OCI-LY3 (cell line): ENCODE data around the gene ESR1.

Source experiments
- H2AFZ ChIP-seq: fragments of 200-600, 300-600 bp; shearing (Covaris generic); 2 replicates; pipeline ENCODE4 v1.6.0; 2014; ENCODE audit warnings: antibody characterized with exemption, low read depth, low read length
- H3K27ac ChIP-seq: fragments of 200-600, 300-600 bp; sonication (generic); 2 replicates; pipeline ENCODE4 v1.5.1; 2014; ENCODE audit warnings: mild to moderate bottlenecking, low read length, moderate library complexity, mixed read lengths
- H3K27me3 ChIP-seq: fragments of 200-600, 300-600 bp; sonication (generic); 2 replicates; pipeline ENCODE4 v1.6.1; 2014; ENCODE audit warnings: low read depth, low read length, mixed read lengths
- H3K36me3 ChIP-seq: fragments of 200-600, 300-600 bp; sonication (generic); replicated peaks from 2 replicates; pipeline ENCODE3; 2014; ENCODE audit warnings: low read depth, low read length, mixed read lengths
- H3K4me1 ChIP-seq: fragments of 300-600, 200-600 bp; sonication (generic); 2 replicates; pipeline ENCODE4 v1.6.1; 2014; ENCODE audit warnings: low read length, mixed read lengths
- H3K4me2 ChIP-seq: fragments of 200-600, 300-600 bp; sonication (generic); 2 replicates; pipeline ENCODE4 v1.6.1; 2014; ENCODE audit warnings: low read length, mixed read lengths
- H3K4me3 ChIP-seq: fragments of 300-600, 200-600 bp; sonication (generic); 2 replicates; pipeline ENCODE4 v1.5.1; 2014; ENCODE audit warnings: antibody characterized with exemption, mild to moderate bottlenecking, low read length, moderate library complexity
- H3K79me2 ChIP-seq: fragments of 300-600, 200-600 bp; shearing (Covaris generic); 2 replicates; pipeline ENCODE4 v1.6.1; 2014; ENCODE audit warnings: mild to moderate bottlenecking, low read length, mixed read lengths
- H3K9ac ChIP-seq: fragments of 300-600, 200-600 bp; shearing (Covaris generic); 2 replicates; pipeline ENCODE4 v1.6.0; 2014; ENCODE audit warnings: mild to moderate bottlenecking, low read length, moderate library complexity
- H3K9me3 ChIP-seq: fragments of 200-600, 300-600 bp; shearing (Covaris generic); 2 replicates; pipeline ENCODE4 v1.6.1; 2014; ENCODE audit warnings: low read length, mixed read lengths; ENCODE audit not compliant: insufficient read depth
- H4K20me1 ChIP-seq: fragments of 200-600, 300-600 bp; sonication (generic); 2 replicates; pipeline ENCODE4 v1.6.1; 2016; ENCODE audit warnings: low read length, mixed read lengths; ENCODE audit not compliant: insufficient read depth
- EZH2phosphoT487 ChIP-seq: fragments of 200-600 bp; shearing (Covaris generic); IDR thresholded peaks from 2 replicates; pipeline ENCODE4 v1.6.1; 2018; ENCODE audit warnings: antibody characterized with exemption, mixed run types, low read depth
- TF ChIP-seq, protein P1 (sequence below): fragments of 200-600, 300-600 bp; sonication (generic); IDR thresholded peaks from 2 replicates; pipeline ENCODE4 v1.5.1; 2014; ENCODE audit warnings: antibody characterized with exemption, low read length, low read depth

ESR1 gene

DNA sequence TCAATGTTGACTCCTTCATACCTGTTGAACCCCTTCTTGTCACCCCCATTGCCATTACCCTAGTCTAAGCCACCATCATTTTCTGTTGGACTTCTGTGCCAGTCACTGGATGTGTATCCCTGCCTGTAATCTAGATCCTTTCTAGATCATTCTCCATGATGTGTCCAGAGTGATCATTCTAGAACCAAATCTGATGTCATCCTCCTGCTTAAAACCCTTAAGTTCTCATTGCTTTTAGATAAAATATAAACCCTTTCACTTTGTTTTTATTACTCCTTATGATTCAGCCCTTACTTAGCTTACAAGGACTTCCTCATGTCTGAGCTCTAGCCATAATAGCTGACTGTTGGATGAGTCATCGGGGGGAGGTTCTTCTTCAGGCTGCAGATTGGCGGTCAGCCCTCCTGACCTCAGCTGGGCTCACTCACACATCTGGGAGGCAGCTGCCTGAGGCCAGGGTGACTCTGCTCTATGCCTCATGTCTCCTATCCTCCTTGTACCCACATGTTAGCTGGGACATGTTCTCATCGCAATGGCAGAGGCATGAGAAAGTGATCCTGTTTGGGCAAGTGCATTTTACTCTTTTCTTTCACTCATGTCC lies 287.6 kb downstream of the ESR1 start:
- Histone ChIP-seq H3K27ac (no peak overlapping the region), H3K4me1 (peaks cover 12% of the 10 kb centered on the region), H3K79me2 (no peaks in the 10 kb centered on the region), H2AFZ (no peak overlapping the region), H3K27me3 (no peaks in the 10 kb centered on the region), H3K36me3 (no peaks in the 10 kb centered on the region), H3K4me3 (no peak overlapping the region), H4K20me1 (no peaks in the 10 kb centered on the region), H3K9me3 (no peaks in the 10 kb centered on the region), H3K9ac (no peak overlapping the region), H3K4me2 (no peak overlapping the region)
- TF ChIP-seq, protein P1, sequence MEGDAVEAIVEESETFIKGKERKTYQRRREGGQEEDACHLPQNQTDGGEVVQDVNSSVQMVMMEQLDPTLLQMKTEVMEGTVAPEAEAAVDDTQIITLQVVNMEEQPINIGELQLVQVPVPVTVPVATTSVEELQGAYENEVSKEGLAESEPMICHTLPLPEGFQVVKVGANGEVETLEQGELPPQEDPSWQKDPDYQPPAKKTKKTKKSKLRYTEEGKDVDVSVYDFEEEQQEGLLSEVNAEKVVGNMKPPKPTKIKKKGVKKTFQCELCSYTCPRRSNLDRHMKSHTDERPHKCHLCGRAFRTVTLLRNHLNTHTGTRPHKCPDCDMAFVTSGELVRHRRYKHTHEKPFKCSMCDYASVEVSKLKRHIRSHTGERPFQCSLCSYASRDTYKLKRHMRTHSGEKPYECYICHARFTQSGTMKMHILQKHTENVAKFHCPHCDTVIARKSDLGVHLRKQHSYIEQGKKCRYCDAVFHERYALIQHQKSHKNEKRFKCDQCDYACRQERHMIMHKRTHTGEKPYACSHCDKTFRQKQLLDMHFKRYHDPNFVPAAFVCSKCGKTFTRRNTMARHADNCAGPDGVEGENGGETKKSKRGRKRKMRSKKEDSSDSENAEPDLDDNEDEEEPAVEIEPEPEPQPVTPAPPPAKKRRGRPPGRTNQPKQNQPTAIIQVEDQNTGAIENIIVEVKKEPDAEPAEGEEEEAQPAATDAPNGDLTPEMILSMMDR: no peak
- no peak for TF ChIP-seq EZH2phosphoT487

DNA sequence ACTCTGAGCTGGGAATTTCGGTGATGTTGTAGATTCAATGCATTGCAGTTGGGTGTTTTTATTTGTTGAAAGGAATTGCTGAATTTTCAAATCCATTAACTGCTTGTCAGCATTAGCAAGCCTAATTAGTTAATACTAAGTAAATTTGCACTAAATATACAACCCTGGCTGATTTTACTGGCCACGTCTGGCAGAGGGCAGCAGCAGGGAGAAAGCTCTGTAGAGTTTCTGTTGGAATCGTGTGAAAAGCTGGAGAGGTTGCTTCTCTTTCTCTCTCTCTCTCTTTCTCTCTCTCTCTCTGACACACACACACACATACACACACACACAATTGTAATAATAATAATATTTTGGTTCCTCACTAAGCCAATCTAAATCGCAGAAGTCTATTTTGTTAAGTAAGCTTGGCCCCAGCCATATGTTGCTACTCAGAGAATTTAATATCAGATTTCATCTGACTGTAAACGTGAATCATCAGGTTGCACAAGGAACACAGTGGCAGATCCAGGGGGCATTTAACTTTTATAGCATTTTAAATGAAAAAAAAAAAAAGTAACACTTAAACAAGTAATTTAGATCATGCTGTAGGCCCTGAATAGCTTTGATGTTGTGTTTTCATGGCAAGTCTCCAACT lies 289.5 kb downstream of the ESR1 start:
- H3K4me1 ChIP-seq: peaks cover 12% of the 10 kb centered on the region
- H3K79me2 ChIP-seq: no peaks in the 10 kb centered on the region
- H3K27me3 ChIP-seq: no peaks in the 10 kb centered on the region
- no peak overlapping the region for H2AFZ ChIP-seq
- no peaks in the 10 kb centered on the region for H4K20me1 ChIP-seq
- H3K4me2 ChIP-seq: no peak overlapping the region
- H3K9ac ChIP-seq: no peak overlapping the region
- H3K27ac ChIP-seq: no peak overlapping the region
- no peak overlapping the region for H3K4me3 ChIP-seq
- TF ChIP-seq, protein P1: no peak
- no peak for TF ChIP-seq EZH2phosphoT487
- no peaks in the 10 kb centered on the region for H3K9me3 ChIP-seq
- no peaks in the 10 kb centered on the region for H3K36me3 ChIP-seq

DNA sequence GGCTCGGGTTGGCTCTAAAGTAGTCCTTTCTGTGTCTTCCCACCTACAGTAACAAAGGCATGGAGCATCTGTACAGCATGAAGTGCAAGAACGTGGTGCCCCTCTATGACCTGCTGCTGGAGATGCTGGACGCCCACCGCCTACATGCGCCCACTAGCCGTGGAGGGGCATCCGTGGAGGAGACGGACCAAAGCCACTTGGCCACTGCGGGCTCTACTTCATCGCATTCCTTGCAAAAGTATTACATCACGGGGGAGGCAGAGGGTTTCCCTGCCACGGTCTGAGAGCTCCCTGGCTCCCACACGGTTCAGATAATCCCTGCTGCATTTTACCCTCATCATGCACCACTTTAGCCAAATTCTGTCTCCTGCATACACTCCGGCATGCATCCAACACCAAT lies 291.2 kb downstream of the ESR1 start:
- no peak overlapping the region for H3K9ac ChIP-seq
- peaks cover 12% of the 10 kb centered on the region for H3K4me1 ChIP-seq
- no peaks in the 10 kb centered on the region for H3K79me2 ChIP-seq
- no peak overlapping the region for H2AFZ ChIP-seq
- no peaks in the 10 kb centered on the region for H3K9me3 ChIP-seq
- H3K27ac ChIP-seq: no peak overlapping the region
- no peak for TF ChIP-seq EZH2phosphoT487
- TF ChIP-seq, protein P1: no peak
- H3K4me2 ChIP-seq: no peak overlapping the region
- no peak overlapping the region for H3K4me3 ChIP-seq
- no peaks in the 10 kb centered on the region for H4K20me1 ChIP-seq
- H3K36me3 ChIP-seq: no peaks in the 10 kb centered on the region
- H3K27me3 ChIP-seq: no peaks in the 10 kb centered on the region

DNA sequence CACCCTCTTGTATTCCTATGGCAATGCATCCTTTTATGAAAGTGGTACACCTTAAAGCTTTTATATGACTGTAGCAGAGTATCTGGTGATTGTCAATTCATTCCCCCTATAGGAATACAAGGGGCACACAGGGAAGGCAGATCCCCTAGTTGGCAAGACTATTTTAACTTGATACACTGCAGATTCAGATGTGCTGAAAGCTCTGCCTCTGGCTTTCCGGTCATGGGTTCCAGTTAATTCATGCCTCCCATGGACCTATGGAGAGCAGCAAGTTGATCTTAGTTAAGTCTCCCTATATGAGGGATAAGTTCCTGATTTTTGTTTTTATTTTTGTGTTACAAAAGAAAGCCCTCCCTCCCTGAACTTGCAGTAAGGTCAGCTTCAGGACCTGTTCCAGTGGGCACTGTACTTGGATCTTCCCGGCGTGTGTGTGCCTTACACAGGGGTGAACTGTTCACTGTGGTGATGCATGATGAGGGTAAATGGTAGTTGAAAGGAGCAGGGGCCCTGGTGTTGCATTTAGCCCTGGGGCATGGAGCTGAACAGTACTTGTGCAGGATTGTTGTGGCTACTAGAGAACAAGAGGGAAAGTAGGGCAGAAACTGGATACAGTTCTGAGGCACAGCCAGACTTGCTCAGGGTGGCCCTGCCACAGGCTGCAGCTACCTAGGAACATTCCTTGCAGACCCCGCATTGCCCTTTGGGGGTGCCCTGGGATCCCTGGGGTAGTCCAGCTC lies 292.1 kb downstream of the ESR1 start:
- Histone ChIP-seq H3K27ac (no peak overlapping the region), H3K27me3 (no peaks in the 10 kb centered on the region), H3K4me2 (no peak overlapping the region), H3K9ac (no peak overlapping the region), H3K79me2 (no peaks in the 10 kb centered on the region), H3K36me3 (no peaks in the 10 kb centered on the region), H3K9me3 (no peaks in the 10 kb centered on the region), H4K20me1 (no peaks in the 10 kb centered on the region), H3K4me3 (no peak overlapping the region), H2AFZ (no peak overlapping the region), H3K4me1 (peaks cover 8% of the 10 kb centered on the region)
- TF ChIP-seq EZH2phosphoT487: no peak
- TF ChIP-seq, protein P1: no peak
